Activated CD8-positive, alpha-beta memory T cell treated with anti-CD3 and anti-CD28 coated beads for 36 hours (primary cell): Measurements from ENCODE around the gene SCN9A. TPM values are rescaled to one million over a fixed set of nuclear protein-coding genes. Genes with fewer than 3 reads are reported as not detected.
"Not testable (repeated sequence)": the region's sequence is repeated elsewhere in the genome, so short reads cannot be mapped to it uniquely, and the experiment has no call there.

Experiments used
- CTCF ChIA-PET: fragments of 350-600 bp; sonication (Branson Sonifier 250); formaldehyde crosslinking; loops from one replicate; lab custom pipeline; 2021; ENCODE audit warnings: antibody characterized with exemption; lab: Charles Lee
- POLR2A ChIA-PET: fragments of 350-600 bp; sonication (Branson Sonifier 250); formaldehyde crosslinking; loops from one replicate; lab custom pipeline; 2021; ENCODE audit warnings: antibody characterized with exemption; lab: Charles Lee
- total RNA-seq, 2 experiments: library from RNA; stranded (reverse); gene quantifications; one replicate each; pipeline ENCODE4 v1.2.3, GENCODE V29; 2021

SCN9A gene
- total RNA-seq, result not detected

- ChIA-PET CTCF (no interaction called here), POLR2A (no interaction called here)
These were observed at the start of gene SCN9A for GRCh38 chr2:166375736-166376487. Gene SCN9A, minus strand, starts transcription at chr2:166375944. Its CDS starts 64,188 bp downstream, at chr2:166311756.

GRCh38 chr2:166424841-166425240 is 49.1 kb upstream of the SCN9A start:
- CTCF ChIA-PET, result no interaction called here

GRCh38 chr2:166419616-166419934 is 43.8 kb upstream of the SCN9A start:
- CTCF ChIA-PET, result no interaction called here
- POLR2A ChIA-PET, result no interaction called here

More at GRCh38 chr2:166424841-166425240, 49.1 kb upstream of the SCN9A start:
- POLR2A ChIA-PET, result no interaction called here

GRCh38 chr2:166418853-166419615 is 43.3 kb upstream of the SCN9A start:
- CTCF ChIA-PET, result no interaction called here
- POLR2A ChIA-PET, result no interaction called here

- CTCF ChIA-PET, result no interaction called here
These were observed 41.9 kb upstream of the SCN9A start for GRCh38 chr2:166417669-166418068.

GRCh38 chr2:166413255-166413654 is 37.5 kb upstream of the SCN9A start:
- POLR2A ChIA-PET, result no interaction called here
- CTCF ChIA-PET, result no interaction called here

More at GRCh38 chr2:166417669-166418068, 41.9 kb upstream of the SCN9A start:
- POLR2A ChIA-PET, result no interaction called here

GRCh38 chr2:166411473-166412230 is 35.9 kb upstream of the SCN9A start:
- CTCF ChIA-PET, result no interaction called here
- POLR2A ChIA-PET, result no interaction called here

- CTCF ChIA-PET, result no interaction called here
- POLR2A ChIA-PET, result no interaction called here
These were observed 35.2 kb upstream of the SCN9A start for GRCh38 chr2:166410828-166411472.

GRCh38 chr2:166407746-166408145 is 32.0 kb upstream of the SCN9A start:
- POLR2A ChIA-PET, CTCF ChIA-PET: not testable (repeated sequence)

GRCh38 chr2:166406374-166406773 is 30.6 kb upstream of the SCN9A start:
- POLR2A ChIA-PET, result no interaction called here
- CTCF ChIA-PET, result no interaction called here

GRCh38 chr2:166405569-166405926 is 29.8 kb upstream of the SCN9A start:
- ChIA-PET POLR2A (no interaction called here), CTCF (no interaction called here)

GRCh38 chr2:166404831-166405568 is 29.3 kb upstream of the SCN9A start:
- CTCF ChIA-PET, result no interaction called here
- POLR2A ChIA-PET, result no interaction called here

- CTCF ChIA-PET, result no interaction called here
- POLR2A ChIA-PET, result no interaction called here
These were observed 18.5 kb upstream of the SCN9A start for GRCh38 chr2:166394245-166394644.

- CTCF ChIA-PET, result no interaction called here
- POLR2A ChIA-PET, result no interaction called here
These were observed 17.3 kb upstream of the SCN9A start for GRCh38 chr2:166393008-166393407.

- CTCF ChIA-PET, result no interaction called here
- POLR2A ChIA-PET, result no interaction called here
These were observed 12.8 kb upstream of the SCN9A start for GRCh38 chr2:166388481-166389070.

- ChIA-PET CTCF (no interaction called here), POLR2A (no interaction called here)
These were observed 9.6 kb upstream of the SCN9A start for GRCh38 chr2:166385313-166385712.

GRCh38 chr2:166384774-166385173 is 9.0 kb upstream of the SCN9A start:
- ChIA-PET CTCF (no interaction called here), POLR2A (no interaction called here)

- POLR2A ChIA-PET, result no interaction called here
- CTCF ChIA-PET, result no interaction called here
These were observed 6.7 kb upstream of the SCN9A start for GRCh38 chr2:166382448-166382847.

- POLR2A ChIA-PET, result no interaction called here
- CTCF ChIA-PET, result no interaction called here
These were observed 4.9 kb upstream of the SCN9A start for GRCh38 chr2:166380615-166381014.
